ENCODE measurements around the gene TSHR. TPM values are rescaled to one million over a fixed set of nuclear protein-coding genes. Genes with fewer than 3 reads are reported as not detected.

TSHR gene
- total RNA-seq, 1 donor from 2014 or later = not detected

- TF ChIP-seq CTCF (conservative IDR thresholded peaks at IDR 0.05; ENCODE audit: low read depth, low read length) = no peak
- no peak for DNase-seq (ENCODE audit: low read depth)
- H3K4me3 ChIP-seq (ENCODE audit: low read depth, low read length) = no peak overlapping the region
These were observed 107.0 kb downstream of the TSHR start for GRCh38 chr14:81062380-81062779.

GRCh38 chr14:81062816-81063215 lies 107.4 kb downstream of the TSHR start:
- DNase-seq (ENCODE audit: low read depth) = no peak
- TF ChIP-seq CTCF (conservative IDR thresholded peaks at IDR 0.05; ENCODE audit: low read depth, low read length) = peak; percentile 56
- H3K4me3 ChIP-seq (ENCODE audit: low read depth, low read length) = no peak overlapping the region

GRCh38 chr14:81066672-81067071 lies 111.3 kb downstream of the TSHR start:
- H3K4me3 ChIP-seq (ENCODE audit: low read depth, low read length) = no peak overlapping the region
- no peak for TF ChIP-seq CTCF (conservative IDR thresholded peaks at IDR 0.05; ENCODE audit: low read depth, low read length)
- no peak for DNase-seq (ENCODE audit: low read depth)

- no peak overlapping the region for H3K4me3 ChIP-seq (ENCODE audit: low read depth, low read length)
- no peak for TF ChIP-seq CTCF (conservative IDR thresholded peaks at IDR 0.05; ENCODE audit: low read depth, low read length)
- DNase-seq (ENCODE audit: low read depth) = no peak
These were observed 111.7 kb downstream of the TSHR start for GRCh38 chr14:81067156-81067555.

- no peak for DNase-seq (ENCODE audit: low read depth)
- TF ChIP-seq CTCF (conservative IDR thresholded peaks at IDR 0.05; ENCODE audit: low read depth, low read length) = no peak
- no peak overlapping the region for H3K4me3 ChIP-seq (ENCODE audit: low read depth, low read length)
These were observed 112.9 kb downstream of the TSHR start for GRCh38 chr14:81068176-81068782.

- TF ChIP-seq CTCF (conservative IDR thresholded peaks at IDR 0.05; ENCODE audit: low read depth, low read length) = no peak
- DNase-seq (ENCODE audit: low read depth) = no peak
These were observed 115.1 kb downstream of the TSHR start for GRCh38 chr14:81070511-81070910.

GRCh38 chr14:81085596-81085995 lies 130.2 kb downstream of the TSHR start:
- no peak for TF ChIP-seq CTCF (conservative IDR thresholded peaks at IDR 0.05; ENCODE audit: low read depth, low read length)
- no peak overlapping the region for H3K4me3 ChIP-seq (ENCODE audit: low read depth, low read length)
- DNase-seq (ENCODE audit: low read depth) = no peak

More at GRCh38 chr14:81070511-81070910, 115.1 kb downstream of the TSHR start:
- H3K4me3 ChIP-seq (ENCODE audit: low read depth, low read length) = no peak overlapping the region

Data from epithelial cell of proximal tubule (primary cell).